Measurements from ENCODE around the gene TTC34. TPM values are rescaled to one million over a fixed set of nuclear protein-coding genes. Genes with fewer than 3 reads are reported as not detected.

TTC34 gene
- total RNA-seq, 2 donors from 2014 or later, result 0.27 to 0.44 TPM

GRCh38 chr1:2804628-2805351, 3.3 kb upstream of the TTC34 start:
- H3K9ac ChIP-seq (ENCODE audit: low read depth in 2 of 2, low read length in 2 of 2), result no peak overlapping the region
- intact Hi-C loops (cut with DNase I), result no loop called here
- no peak overlapping the region for H3K27ac ChIP-seq
- DNase-seq, result no peak
- no peaks in the 10 kb centered on the region for H3K9me3 ChIP-seq
- no peak overlapping the region for H3K4me3 ChIP-seq
- H3K4me1 ChIP-seq, result no peaks in the 10 kb centered on the region
- H3K27me3 ChIP-seq, result no peaks in the 10 kb centered on the region
- H3K36me3 ChIP-seq, result no peaks in the 10 kb centered on the region
- no peak for TF ChIP-seq CTCF (IDR thresholded peaks at IDR 0.05)

GRCh38 chr1:2803931-2804627, 2.6 kb upstream of the TTC34 start:
- DNase-seq, result no peak
- no peak overlapping the region for H3K27ac ChIP-seq
- TF ChIP-seq CTCF (IDR thresholded peaks at IDR 0.05), result no peak
- intact Hi-C loops (cut with DNase I), result no loop called here
- H3K9me3 ChIP-seq, result no peaks in the 10 kb centered on the region
- no peaks in the 10 kb centered on the region for H3K4me1 ChIP-seq
- H3K27me3 ChIP-seq, result no peaks in the 10 kb centered on the region
- no peaks in the 10 kb centered on the region for H3K36me3 ChIP-seq
- no peak overlapping the region for H3K4me3 ChIP-seq
- no peak overlapping the region for H3K9ac ChIP-seq (ENCODE audit: low read depth in 2 of 2, low read length in 2 of 2)

GRCh38 chr1:2803086-2803930, 1.8 kb upstream of the TTC34 start:
- Histone ChIP-seq H3K9ac (ENCODE audit: low read depth in 2 of 2, low read length in 2 of 2) (no peak overlapping the region), H3K36me3 (no peaks in the 10 kb centered on the region), H3K9me3 (no peaks in the 10 kb centered on the region), H3K27me3 (no peaks in the 10 kb centered on the region), H3K4me3 (no peak overlapping the region), H3K4me1 (no peaks in the 10 kb centered on the region), H3K27ac (no peak overlapping the region)
- no peak for DNase-seq
- intact Hi-C loops (cut with DNase I), result no loop called here
- TF ChIP-seq CTCF (IDR thresholded peaks at IDR 0.05), result no peak

GRCh38 chr1:2802421-2802961, 998 bp upstream of the TTC34 start:
- intact Hi-C loops (cut with DNase I), result no loop called here
- no peak overlapping the region for H3K9ac ChIP-seq (ENCODE audit: low read depth in 2 of 2, low read length in 2 of 2)
- H3K9me3 ChIP-seq, result no peaks in the 10 kb centered on the region
- no peaks in the 10 kb centered on the region for H3K36me3 ChIP-seq
- H3K4me1 ChIP-seq, result no peaks in the 10 kb centered on the region
- no peak overlapping the region for H3K4me3 ChIP-seq
- H3K27ac ChIP-seq, result no peak overlapping the region
- DNase-seq, result no peak
- H3K27me3 ChIP-seq, result no peaks in the 10 kb centered on the region
- TF ChIP-seq CTCF (IDR thresholded peaks at IDR 0.05), result no peak

- Histone ChIP-seq H3K36me3 (no peaks in the 10 kb centered on the region), H3K9me3 (no peaks in the 10 kb centered on the region), H3K9ac (ENCODE audit: low read depth in 2 of 2, low read length in 2 of 2) (no peak overlapping the region), H3K4me1 (no peaks in the 10 kb centered on the region), H3K4me3 (no peak overlapping the region), H3K27me3 (no peaks in the 10 kb centered on the region), H3K27ac (no peak overlapping the region)
- DNase-seq, result no peak
- intact Hi-C loops (cut with DNase I), result no loop called here
- TF ChIP-seq CTCF (IDR thresholded peaks at IDR 0.05), result no peak
Measured at GRCh38 chr1:2801046-2801445, 447 bp downstream of the TTC34 start.

Data from colonic mucosa (tissue), 4 donors.